GM12878 (cell line): ENCODE data around the gene RABL3. TPM values are rescaled to one million over a fixed set of nuclear protein-coding genes. Genes with fewer than 3 reads are reported as not detected.

Experiments used
- ATAC-seq: fragments of 200-7000 bp; cut with Tn5 transposase; 3 replicates; pipeline ENCODE4 v1.9.1; 2020; ENCODE audit warnings: mild to moderate bottlenecking, moderate library complexity
- BruUV-seq: library from RNA; stranded (reverse); fragments of 400-500 nt; replicated peaks from 2 replicates; lab custom pipeline; 2021; lab: Mats Ljungman, UMichigan
- CTCF ChIA-PET: fragments of 300-600 bp; sonication (Branson Sonifier 250); formaldehyde crosslinking; extraction: SDS; loops from one replicate; lab custom pipeline; 2021; ENCODE audit warnings: inconsistent platforms; lab: Yijun Ruan, JAX
- POLR2A ChIA-PET: fragments of 350-600 bp; formaldehyde crosslinking; extraction: SDS; loops from one replicate; lab custom pipeline; 2021; ENCODE audit warnings: inconsistent platforms; lab: Charles Lee
- RAD21 ChIA-PET: fragments of 300-600 bp; sonication (Branson Sonifier 250); formaldehyde crosslinking; loops from one replicate; lab custom pipeline; 2023; ENCODE audit warnings: antibody characterized with exemption; ENCODE audit not compliant: unreplicated experiment; lab: Charles Lee
- SMC1A ChIA-PET: fragments of 300-600 bp; sonication (Branson Sonifier 250); formaldehyde crosslinking; loops from one replicate; lab custom pipeline; 2023; ENCODE audit not compliant: unreplicated experiment, uncharacterized antibody; lab: Charles Lee
- DNase-seq: peaks from one replicate; pipeline ENCODE4 v3.0.0-alpha.2; 2011; ENCODE audit warnings: low read depth, low spot score
- FAIRE-seq: peaks from 3 replicates; lab custom pipeline; 2011; peaks lifted over from hg19 to GRCh38; lab: Jason Lieb, UNC
- H2AFZ ChIP-seq: 2 replicates; pipeline ENCODE4 v1.6.0; 2011; ENCODE audit warnings: low read depth, low read length, control low read depth; ENCODE audit not compliant: control insufficient read depth
- H3K27ac ChIP-seq: 2 replicates; pipeline ENCODE4 v1.5.1; 2011; ENCODE audit warnings: control low read depth; ENCODE audit not compliant: control insufficient read depth, insufficient read depth
- H3K27me3 ChIP-seq, 2 experiments: replicated peaks in 1 of 2; 2 replicates each; pipeline versions ENCODE4 v1.6.0 to v1.6.1; 2011; ENCODE audit warnings: low read length in 1 of 2; ENCODE audit not compliant: control insufficient read depth in 2 of 2, insufficient read depth in 2 of 2
- H3K36me3 ChIP-seq, 2 experiments: 2 replicates each; pipeline ENCODE4 v1.5.1; 2011; ENCODE audit warnings: low read length in 1 of 2; ENCODE audit not compliant: control insufficient read depth in 2 of 2, insufficient read depth in 2 of 2
- H3K4me1 ChIP-seq: 2 replicates; pipeline ENCODE4 v1.6.1; 2011; ENCODE audit warnings: mild to moderate bottlenecking, low read length, moderate library complexity, mixed read lengths; ENCODE audit not compliant: control insufficient read depth, insufficient read depth
- H3K4me2 ChIP-seq: 2 replicates; pipeline ENCODE4 v1.6.0; 2011; ENCODE audit warnings: control low read depth; ENCODE audit not compliant: control insufficient read depth, insufficient read depth
- H3K4me3 ChIP-seq: fragments of 200-600 bp; sonication (generic); 2 replicates; pipeline ENCODE4 v1.5.1; 2016
- H3K79me2 ChIP-seq: 2 replicates; pipeline ENCODE4 v1.6.0; 2011; ENCODE audit warnings: low read length; ENCODE audit not compliant: control insufficient read depth, insufficient read depth
- H3K9ac ChIP-seq: 2 replicates; pipeline ENCODE4 v1.8.0; 2011; ENCODE audit warnings: low read length, control low read depth, mixed read lengths; ENCODE audit not compliant: control insufficient read depth, insufficient read depth
- H3K9me3 ChIP-seq: replicated peaks from 3 replicates; pipeline ENCODE4 v1.5.1; 2011; ENCODE audit warnings: mild to moderate bottlenecking, low read length; ENCODE audit not compliant: control insufficient read depth, insufficient read depth
- H4K20me1 ChIP-seq: 2 replicates; pipeline ENCODE4 v1.6.0; 2011; ENCODE audit not compliant: control insufficient read depth, insufficient read depth
- BCLAF1 ChIP-seq: fragments of 450-650 bp; IDR thresholded peaks from 2 replicates; pipeline ENCODE4 v1.6.1; 2017; ENCODE audit warnings: antibody characterized with exemption, mild to moderate bottlenecking, moderate library complexity
- CHD1 ChIP-seq: IDR thresholded peaks from 2 replicates; pipeline ENCODE4 v1.6.1; 2012; ENCODE audit warnings: low read depth, low read length, improper control_type of control experiment
- ESRRA ChIP-seq: IDR thresholded peaks from 2 replicates; pipeline ENCODE4 v1.6.1; 2012; ENCODE audit warnings: mild to moderate bottlenecking, low read length, improper control_type of control experiment
- FOXK2 ChIP-seq: fragments of 450-650 bp; IDR thresholded peaks from 2 replicates; pipeline ENCODE4 v1.6.1; 2017; ENCODE audit warnings: mild to moderate bottlenecking, moderate library complexity
- IKZF2 ChIP-seq, 2 experiments: fragments of 450-650 bp; IDR thresholded peaks; 2 replicates each; pipeline ENCODE4 v1.6.1; 2017; ENCODE audit warnings: mild to moderate bottlenecking in 2 of 2, moderate library complexity in 2 of 2
- KAT2A ChIP-seq: conservative IDR thresholded peaks from 2 replicates; pipeline ENCODE4 v1.6.1; 2011; ENCODE audit warnings: low read depth, low read length; ENCODE audit not compliant: control insufficient read depth
- MEF2B ChIP-seq: fragments of 450-650 bp; IDR thresholded peaks from 2 replicates; pipeline ENCODE4 v1.6.1; 2018; ENCODE audit warnings: mild to moderate bottlenecking, moderate library complexity; ENCODE audit not compliant: partially characterized antibody, poor library complexity, severe bottlenecking
- SUPT20H ChIP-seq: IDR thresholded peaks from 2 replicates; pipeline ENCODE4 v1.6.1; 2011; ENCODE audit warnings: low read depth, mild to moderate bottlenecking, low read length, moderate library complexity, borderline replicate concordance; ENCODE audit not compliant: control insufficient read depth
- WGBS: methylation state at CpG from one replicate; pipeline ENCODE4 v1.1.6; 2016; ENCODE audit warnings: low lambda C conversion rate; ENCODE audit not compliant: insufficient replicate concordance, insufficient coverage; ENCODE audit errors: missing lambda C conversion rate; 5-methylcytosine and 5-hydroxymethylcytosine counted together
- in situ Hi-C: fragments of 300-500 bp; cut with MboI; formaldehyde crosslinking; loops from 9 replicates; pipeline ENCODE4 v1.14.3; 2018; ENCODE audit warnings: mixed read lengths
- intact Hi-C: fragments of 100-400 bp; cut with micrococcal nuclease; formaldehyde crosslinking; loops from one replicate; pipeline ENCODE4 v1.14.2; 2022; ENCODE audit not compliant: unreplicated experiment
- polyA plus RNA-seq, 11 experiments: library from polyadenylated mRNA; depleted of rRNA in 4 of 11; unstranded in 6 of 11; stranded (reverse) in 5 of 11; fragments of >200 nt; fragmentation: Nextera tagmentation in 4 of 11; fragmentation: Illumina TruSeq in 1 of 11; extraction: Ambion mirVana in 4 of 11; extraction: Trizol in 1 of 11; gene quantifications; 1 replicate in 1 of 11; 2 replicates in 10 of 11; pipeline versions ENCODE4 v1.2.1 to v1.2.3, GENCODE V29; 2011 to 2016; ENCODE audit warnings: inconsistent platforms in 2 of 11, missing spikeins in 2 of 11, low read depth in 1 of 11
- total RNA-seq, 4 experiments: library from RNA; depleted of rRNA in 3 of 4; stranded (reverse); fragments of >200 nt in 3 of 4; fragmentation: Illumina TruSeq in 1 of 4; extraction: Trizol in 1 of 4; gene quantifications; 2 replicates each; pipeline versions ENCODE4 v1.2.1 to v1.2.3, GENCODE V29; 2013 to 2021
- TF ChIP-seq, protein P1 (sequence below): fragments of 450-650 bp; formaldehyde crosslinking; IDR thresholded peaks from 2 replicates; pipeline ENCODE4 v1.4.0; 2020; ENCODE audit warnings: mild to moderate bottlenecking, moderate library complexity
- TF ChIP-seq, protein P2 (sequence below): IDR thresholded peaks from 2 replicates; pipeline ENCODE4 v1.6.1; 2012; ENCODE audit warnings: low read depth, low read length, improper control_type of control experiment

RABL3 gene
- total and polyA plus RNA-seq, 10 of the 15 experiments (the other 5 are each of a cell fraction or from before 2014, with no cell fraction given): 10.5 to 38.0 (median 25.2) TPM

GRCh38 chr3:120767106-120767505 lies 24.8 kb upstream of the RABL3 start (continued):
- TF ChIP-seq, protein P1, sequence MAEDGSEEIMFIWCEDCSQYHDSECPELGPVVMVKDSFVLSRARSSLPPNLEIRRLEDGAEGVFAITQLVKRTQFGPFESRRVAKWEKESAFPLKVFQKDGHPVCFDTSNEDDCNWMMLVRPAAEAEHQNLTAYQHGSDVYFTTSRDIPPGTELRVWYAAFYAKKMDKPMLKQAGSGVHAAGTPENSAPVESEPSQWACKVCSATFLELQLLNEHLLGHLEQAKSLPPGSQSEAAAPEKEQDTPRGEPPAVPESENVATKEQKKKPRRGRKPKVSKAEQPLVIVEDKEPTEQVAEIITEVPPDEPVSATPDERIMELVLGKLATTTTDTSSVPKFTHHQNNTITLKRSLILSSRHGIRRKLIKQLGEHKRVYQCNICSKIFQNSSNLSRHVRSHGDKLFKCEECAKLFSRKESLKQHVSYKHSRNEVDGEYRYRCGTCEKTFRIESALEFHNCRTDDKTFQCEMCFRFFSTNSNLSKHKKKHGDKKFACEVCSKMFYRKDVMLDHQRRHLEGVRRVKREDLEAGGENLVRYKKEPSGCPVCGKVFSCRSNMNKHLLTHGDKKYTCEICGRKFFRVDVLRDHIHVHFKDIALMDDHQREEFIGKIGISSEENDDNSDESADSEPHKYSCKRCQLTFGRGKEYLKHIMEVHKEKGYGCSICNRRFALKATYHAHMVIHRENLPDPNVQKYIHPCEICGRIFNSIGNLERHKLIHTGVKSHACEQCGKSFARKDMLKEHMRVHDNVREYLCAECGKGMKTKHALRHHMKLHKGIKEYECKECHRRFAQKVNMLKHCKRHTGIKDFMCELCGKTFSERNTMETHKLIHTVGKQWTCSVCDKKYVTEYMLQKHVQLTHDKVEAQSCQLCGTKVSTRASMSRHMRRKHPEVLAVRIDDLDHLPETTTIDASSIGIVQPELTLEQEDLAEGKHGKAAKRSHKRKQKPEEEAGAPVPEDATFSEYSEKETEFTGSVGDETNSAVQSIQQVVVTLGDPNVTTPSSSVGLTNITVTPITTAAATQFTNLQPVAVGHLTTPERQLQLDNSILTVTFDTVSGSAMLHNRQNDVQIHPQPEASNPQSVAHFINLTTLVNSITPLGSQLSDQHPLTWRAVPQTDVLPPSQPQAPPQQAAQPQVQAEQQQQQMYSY (CRISPR knock-in tag): no peak
- TF ChIP-seq FOXK2: no peak
- no peak for TF ChIP-seq IKZF2 (IDR thresholded peaks at IDR 0.05)
- no peak for TF ChIP-seq SUPT20H

GRCh38 chr3:120766576-120766975 lies 24.3 kb upstream of the RABL3 start:
- RAD21 ChIA-PET: interaction anchor here (1.4 to 6.0 kb wide), 5 partner anchors 19 to 349 kb away, joined by 3 to 30 read pairs (median 10); partner anchors contain the start of genes GTF2E1, NDUFB4 and RABL3
- Histone ChIP-seq H3K4me1 (peaks cover 18% of the 10 kb centered on the region), H3K79me2 (peaks cover 49% of the 10 kb centered on the region), H2AFZ (no peak overlapping the region), H3K27ac (peak overlapping the region; percentile 59; the same call in 1 of the 2 replicates), H3K36me3 (peaks cover 0 to 3% of the 10 kb centered on the region in 2 experiments; a peak in 1 of 4 replicates), H4K20me1 (no peaks in the 10 kb centered on the region), H3K4me3 (no peak overlapping the region), H3K27me3 (no peaks in the 10 kb centered on the region), H3K4me2 (peak overlapping the region; percentile 58), H3K9me3 (no peaks in the 10 kb centered on the region), H3K9ac (no peak overlapping the region)
- POLR2A ChIA-PET: interaction anchor here (0.6 to 1.9 kb wide), 4 partner anchors 11 to 171 kb away, joined by 3 to 5 read pairs (median 5); partner anchors contain the start of gene NDUFB4
- in situ Hi-C loops: no loop called here
- SMC1A ChIA-PET: interaction anchor here (0.7 to 4.8 kb wide), 12 partner anchors 9 to 172 kb away, joined by 3 to 27 read pairs (median 7); partner anchors contain the start of genes HGD and NDUFB4
- FAIRE-seq (no peak), ATAC-seq (no peak), DNase-seq (no peak)
- intact Hi-C loops: no loop called here
- CTCF ChIA-PET: interaction anchor here (0.9 to 2.1 kb wide), 4 partner anchors 11 to 29 kb away, joined by 3 to 11 read pairs (median 4); no protein-coding TSS in a partner anchor
- TF ChIP-seq KAT2A (no peak), MEF2B (no peak), ESRRA (no peak), BCLAF1 (no peak), CHD1 (no peak)
- TF ChIP-seq, protein P2, sequence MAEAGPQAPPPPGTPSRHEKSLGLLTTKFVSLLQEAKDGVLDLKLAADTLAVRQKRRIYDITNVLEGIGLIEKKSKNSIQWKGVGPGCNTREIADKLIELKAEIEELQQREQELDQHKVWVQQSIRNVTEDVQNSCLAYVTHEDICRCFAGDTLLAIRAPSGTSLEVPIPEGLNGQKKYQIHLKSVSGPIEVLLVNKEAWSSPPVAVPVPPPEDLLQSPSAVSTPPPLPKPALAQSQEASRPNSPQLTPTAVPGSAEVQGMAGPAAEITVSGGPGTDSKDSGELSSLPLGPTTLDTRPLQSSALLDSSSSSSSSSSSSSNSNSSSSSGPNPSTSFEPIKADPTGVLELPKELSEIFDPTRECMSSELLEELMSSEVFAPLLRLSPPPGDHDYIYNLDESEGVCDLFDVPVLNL: no peak
- 100% methylated on average over 3 of the region's 3 CpGs for WGBS
- no TSS peak for BruUV-seq
